Measurements from ENCODE around the gene RNF31. TPM values are rescaled to one million over a fixed set of nuclear protein-coding genes. Genes with fewer than 3 reads are reported as not detected.

The RNF31 gene
- polyA plus RNA-seq, 3 donors = 46.4 to 70.4 (median 53.4) TPM

- peak; percentile 90 for DNase-seq
These were observed 11.2 kb upstream of the RNF31 start, which contains the start of gene PSME1 for GRCh38 chr14:24135834-24136683. PSME1 (plus strand) TSS chr14:24136194; CDS start chr14:24136263, 69 bp downstream.

GRCh38 chr14:24136684-24137528, 10.4 kb upstream of the RNF31 start:
- no peak for DNase-seq

GRCh38 chr14:24137529-24138395, 9.5 kb upstream of the RNF31 start:
- DNase-seq = no peak

- DNase-seq = no peak
These were observed 8.7 kb upstream of the RNF31 start for GRCh38 chr14:24138396-24139271.

- DNase-seq = no peak
These were observed 7.9 kb upstream of the RNF31 start for GRCh38 chr14:24139272-24139934.

- peak; percentile 100 for DNase-seq
These were observed 6.0 kb upstream of the RNF31 start, which contains the start of gene EMC9 for GRCh38 chr14:24141097-24141880. EMC9 (minus strand) TSS chr14:24141591; CDS start chr14:24141304, 287 bp downstream.

- no peak for DNase-seq
These were observed 3.8 kb upstream of the RNF31 start for GRCh38 chr14:24143511-24143910.

GRCh38 chr14:24144451-24144850, 2.8 kb upstream of the RNF31 start:
- DNase-seq = no peak

GRCh38 chr14:24145219-24145618, 2.1 kb upstream of the RNF31 start:
- DNase-seq = no peak

GRCh38 chr14:24145690-24146452, 1.4 kb upstream of the RNF31 start:
- no peak for DNase-seq

GRCh38 chr14:24146453-24146977, 783 bp upstream of the RNF31 start, which contains the start of gene PSME2:
PSME2 (minus strand) TSS chr14:24146610; CDS start chr14:24146581, 29 bp downstream.
- peak; percentile 98 for DNase-seq

- no peak for DNase-seq
These were observed 597 bp downstream of the RNF31 start for GRCh38 chr14:24147761-24148428.

GRCh38 chr14:24149302-24149969, 2.1 kb downstream of the RNF31 start:
- no peak for DNase-seq

GRCh38 chr14:24150061-24150460, 2.8 kb downstream of the RNF31 start:
- no peak for DNase-seq

GRCh38 chr14:24150567-24150966, 3.3 kb downstream of the RNF31 start:
- no peak for DNase-seq

GRCh38 chr14:24150993-24151392, 3.7 kb downstream of the RNF31 start:
- DNase-seq = no peak

Measured in renal pelvis (tissue), 4 donors.